ENCODE measurements around the gene RASAL2.

The RASAL2 gene

DNA sequence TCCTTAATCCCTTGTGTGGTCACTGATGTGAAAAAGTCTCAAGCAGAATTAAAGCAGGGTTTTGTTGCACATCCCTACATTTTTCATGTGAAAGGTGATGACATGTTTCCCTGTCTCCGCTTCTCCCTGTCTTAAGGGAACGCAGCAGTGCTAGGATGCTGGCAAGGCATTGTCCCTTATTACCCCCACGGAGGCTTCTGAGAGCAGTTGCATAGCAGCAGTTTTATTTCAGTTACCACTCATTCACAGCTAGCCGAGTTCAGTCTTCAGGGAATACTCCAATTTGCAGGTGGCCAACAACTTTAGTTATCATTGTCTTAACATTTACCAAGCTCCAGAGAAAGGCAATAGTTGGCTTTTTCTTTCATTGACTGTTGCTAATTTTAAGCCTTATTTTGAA, 313.8 kb downstream of the RASAL2 start:
- Histone ChIP-seq H3K9me3 (no peaks in the 10 kb centered on the region), H3K27me3 (no peaks in the 10 kb centered on the region), H3K4me1 (ENCODE audit: control insufficient read depth in 1 of 2, insufficient read depth in 1 of 2, low read depth in 1 of 2, low read length in 1 of 2) (peaks cover 0 to 15% of the 10 kb centered on the region in 2 experiments), H3K4me3 (ENCODE audit: low read depth in 1 of 2, low read length in 1 of 2) (no peak overlapping the region), H3K27ac (no peak overlapping the region), H3K36me3 (no peaks in the 10 kb centered on the region)
- TF ChIP-seq, protein P1, sequence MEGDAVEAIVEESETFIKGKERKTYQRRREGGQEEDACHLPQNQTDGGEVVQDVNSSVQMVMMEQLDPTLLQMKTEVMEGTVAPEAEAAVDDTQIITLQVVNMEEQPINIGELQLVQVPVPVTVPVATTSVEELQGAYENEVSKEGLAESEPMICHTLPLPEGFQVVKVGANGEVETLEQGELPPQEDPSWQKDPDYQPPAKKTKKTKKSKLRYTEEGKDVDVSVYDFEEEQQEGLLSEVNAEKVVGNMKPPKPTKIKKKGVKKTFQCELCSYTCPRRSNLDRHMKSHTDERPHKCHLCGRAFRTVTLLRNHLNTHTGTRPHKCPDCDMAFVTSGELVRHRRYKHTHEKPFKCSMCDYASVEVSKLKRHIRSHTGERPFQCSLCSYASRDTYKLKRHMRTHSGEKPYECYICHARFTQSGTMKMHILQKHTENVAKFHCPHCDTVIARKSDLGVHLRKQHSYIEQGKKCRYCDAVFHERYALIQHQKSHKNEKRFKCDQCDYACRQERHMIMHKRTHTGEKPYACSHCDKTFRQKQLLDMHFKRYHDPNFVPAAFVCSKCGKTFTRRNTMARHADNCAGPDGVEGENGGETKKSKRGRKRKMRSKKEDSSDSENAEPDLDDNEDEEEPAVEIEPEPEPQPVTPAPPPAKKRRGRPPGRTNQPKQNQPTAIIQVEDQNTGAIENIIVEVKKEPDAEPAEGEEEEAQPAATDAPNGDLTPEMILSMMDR (IDR thresholded peaks at IDR 0.05), result no peak

DNA sequence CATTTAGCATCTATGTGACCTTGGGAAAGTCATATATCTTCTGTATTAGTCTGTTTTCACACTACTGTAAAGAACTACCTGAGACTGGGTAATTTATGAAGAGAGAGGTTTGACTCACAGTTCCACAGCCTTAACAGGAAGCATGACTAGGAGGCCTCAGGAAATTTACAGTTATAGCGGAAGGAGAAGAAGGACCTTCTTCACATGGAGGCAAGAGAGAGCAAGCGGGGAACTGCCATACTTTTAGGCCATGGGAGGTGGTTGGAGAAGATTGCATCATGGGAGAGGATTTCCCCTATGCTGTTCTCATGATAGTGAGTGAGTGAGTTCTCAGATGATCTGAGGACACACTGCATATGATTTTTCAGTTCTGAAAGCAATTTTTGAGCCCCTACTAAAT, 315.0 kb downstream of the RASAL2 start:
- no peaks in the 10 kb centered on the region for H3K27me3 ChIP-seq
- no peaks in the 10 kb centered on the region for H3K9me3 ChIP-seq
- H3K36me3 ChIP-seq, result no peaks in the 10 kb centered on the region
- H3K27ac ChIP-seq, result no peak overlapping the region
- TF ChIP-seq, protein P1 (IDR thresholded peaks at IDR 0.05), result no peak
- H3K4me1 ChIP-seq (ENCODE audit: control insufficient read depth in 1 of 2, insufficient read depth in 1 of 2, low read depth in 1 of 2, low read length in 1 of 2), result peaks cover 0 to 16% of the 10 kb centered on the region in 2 experiments
- H3K4me3 ChIP-seq (ENCODE audit: low read depth in 1 of 2, low read length in 1 of 2), result no peak overlapping the region

DNA sequence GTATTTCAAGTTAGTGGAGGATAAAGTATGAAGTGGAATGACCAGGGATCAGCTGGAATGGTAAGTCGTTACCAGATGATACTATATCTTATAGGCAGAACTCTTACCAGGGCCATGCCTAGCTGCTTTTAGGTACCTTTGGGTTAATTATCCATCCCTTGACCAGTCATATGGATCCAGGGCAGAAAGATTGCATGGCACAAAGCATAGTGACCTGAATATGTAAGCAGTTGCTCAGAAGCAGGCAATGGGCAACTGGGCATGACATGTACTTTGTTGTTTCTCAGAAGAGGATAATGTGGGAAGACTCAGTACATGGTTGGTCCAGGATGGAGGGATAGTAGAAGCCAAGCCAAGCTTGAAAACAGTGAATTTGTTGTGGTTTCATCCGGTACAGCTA, 315.6 kb downstream of the RASAL2 start:
- Histone ChIP-seq H3K27me3 (no peaks in the 10 kb centered on the region), H3K9me3 (no peaks in the 10 kb centered on the region), H3K27ac (no peak overlapping the region), H3K36me3 (no peaks in the 10 kb centered on the region), H3K4me3 (ENCODE audit: low read depth in 1 of 2, low read length in 1 of 2) (no peak overlapping the region), H3K4me1 (ENCODE audit: control insufficient read depth in 1 of 2, insufficient read depth in 1 of 2, low read depth in 1 of 2, low read length in 1 of 2) (peaks cover 0 to 16% of the 10 kb centered on the region in 2 experiments)
- TF ChIP-seq, protein P1 (IDR thresholded peaks at IDR 0.05), result no peak

DNA sequence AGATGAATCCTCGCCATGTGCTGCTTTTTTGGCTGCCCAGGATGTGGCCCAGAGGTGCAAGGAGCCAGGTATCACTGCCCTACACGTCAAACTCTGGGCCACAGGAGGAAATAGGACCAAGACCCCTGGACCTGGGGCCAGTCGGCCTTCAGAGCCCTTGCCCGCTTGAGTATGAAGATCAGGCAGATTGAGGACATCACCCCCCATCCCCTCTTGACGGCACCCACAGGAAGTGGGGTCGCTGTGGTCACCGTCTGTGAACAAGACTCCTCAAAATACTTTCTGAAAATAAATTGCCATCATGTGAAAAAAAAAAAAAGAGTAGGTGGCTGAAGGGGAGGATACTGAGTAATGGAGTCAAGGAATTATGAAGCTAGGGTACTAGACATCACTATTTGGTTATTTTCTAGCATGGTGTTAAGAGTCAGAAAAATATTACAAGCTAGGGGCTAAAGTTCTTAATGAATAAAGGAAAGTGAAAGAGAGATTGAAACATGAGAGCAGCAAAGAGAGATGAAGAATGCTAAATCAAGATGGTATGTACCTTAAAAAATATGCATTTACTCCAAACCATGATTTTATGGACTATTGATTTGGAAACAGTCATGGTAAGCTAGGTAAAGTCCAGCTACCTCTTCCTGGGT, 318.0 kb downstream of the RASAL2 start:
- Histone ChIP-seq H3K9me3 (no peaks in the 10 kb centered on the region), H3K27ac (no peak overlapping the region), H3K4me1 (ENCODE audit: control insufficient read depth in 1 of 2, insufficient read depth in 1 of 2, low read depth in 1 of 2, low read length in 1 of 2) (peaks cover 0 to 16% of the 10 kb centered on the region in 2 experiments), H3K27me3 (no peaks in the 10 kb centered on the region), H3K4me3 (ENCODE audit: low read depth in 1 of 2, low read length in 1 of 2) (no peak overlapping the region), H3K36me3 (no peaks in the 10 kb centered on the region)
- TF ChIP-seq, protein P1 (IDR thresholded peaks at IDR 0.05), result no peak

DNA sequence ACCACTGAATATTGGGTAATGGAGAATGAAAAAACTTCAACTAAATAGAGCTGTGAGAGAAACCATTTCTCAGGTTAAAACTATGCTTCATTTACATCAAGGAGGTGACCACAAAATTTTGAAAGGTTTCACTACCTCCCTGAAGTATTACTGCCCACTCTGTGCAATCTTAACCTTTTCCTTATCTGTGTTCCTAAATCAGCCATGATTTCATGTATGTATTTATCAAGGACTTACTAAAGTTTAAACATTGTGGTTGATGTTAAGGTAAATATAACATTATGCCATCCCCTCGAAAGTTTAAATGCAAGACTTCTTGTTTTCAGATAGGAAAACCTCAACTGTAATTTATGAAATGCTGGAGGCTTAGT, 318.5 kb downstream of the RASAL2 start:
- no peaks in the 10 kb centered on the region for H3K27me3 ChIP-seq
- no peak overlapping the region for H3K27ac ChIP-seq
- no peaks in the 10 kb centered on the region for H3K36me3 ChIP-seq
- no peak overlapping the region for H3K4me3 ChIP-seq (ENCODE audit: low read depth in 1 of 2, low read length in 1 of 2)
- TF ChIP-seq, protein P1 (IDR thresholded peaks at IDR 0.05), result no peak
- peaks cover 0 to 16% of the 10 kb centered on the region in 2 experiments for H3K4me1 ChIP-seq (ENCODE audit: control insufficient read depth in 1 of 2, insufficient read depth in 1 of 2, low read depth in 1 of 2, low read length in 1 of 2)
- no peaks in the 10 kb centered on the region for H3K9me3 ChIP-seq

Measured in neutrophil (primary cell).